Mammary epithelial cell (primary cell): ENCODE data around the gene OVOL3.
"Not testable (repeated sequence)": the region's sequence is repeated elsewhere in the genome, so short reads cannot be mapped to it uniquely, and the experiment has no call there.

Source experiments
- EZH2 ChIP-seq: IDR thresholded peaks from 2 replicates; pipeline ENCODE4 v1.6.1; 2012; ENCODE audit warnings: low read length, inconsistent platforms, borderline replicate concordance
- TF ChIP-seq, protein P1 (sequence below), 2 donors: IDR thresholded peaks in 1 of 2; conservative IDR thresholded peaks in 1 of 2; 2 replicates each; pipeline ENCODE4 v1.5.1; 2011 to 2012; ENCODE audit warnings: inconsistent platforms in 2 of 2, low read length in 2 of 2, mild to moderate bottlenecking in 2 of 2, control low read depth in 1 of 2, low read depth in 1 of 2; ENCODE audit not compliant: insufficient read depth in 1 of 2; ENCODE audit errors: extremely low read depth in 1 of 2

DNA sequence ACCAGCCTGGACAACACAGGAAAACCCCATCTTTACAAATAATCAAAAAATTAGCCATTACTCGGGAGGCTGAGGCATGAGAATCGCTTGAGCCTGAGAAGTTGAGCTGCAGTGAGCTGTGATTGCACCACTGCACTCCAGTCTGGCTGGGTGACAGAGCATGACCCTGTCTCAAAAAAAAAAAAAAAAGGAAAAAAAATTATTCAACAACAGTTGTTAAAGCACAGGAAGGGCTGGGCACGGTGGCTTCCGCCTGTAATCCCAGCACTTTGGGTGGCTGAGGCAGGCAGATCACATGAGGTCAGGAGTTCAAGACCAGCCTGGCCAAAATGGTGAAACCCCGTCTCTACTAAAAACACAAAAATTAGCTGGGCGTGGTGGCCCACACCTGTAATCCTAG lies 20.3 kb downstream of the OVOL3 start:
- TF ChIP-seq, protein P1, sequence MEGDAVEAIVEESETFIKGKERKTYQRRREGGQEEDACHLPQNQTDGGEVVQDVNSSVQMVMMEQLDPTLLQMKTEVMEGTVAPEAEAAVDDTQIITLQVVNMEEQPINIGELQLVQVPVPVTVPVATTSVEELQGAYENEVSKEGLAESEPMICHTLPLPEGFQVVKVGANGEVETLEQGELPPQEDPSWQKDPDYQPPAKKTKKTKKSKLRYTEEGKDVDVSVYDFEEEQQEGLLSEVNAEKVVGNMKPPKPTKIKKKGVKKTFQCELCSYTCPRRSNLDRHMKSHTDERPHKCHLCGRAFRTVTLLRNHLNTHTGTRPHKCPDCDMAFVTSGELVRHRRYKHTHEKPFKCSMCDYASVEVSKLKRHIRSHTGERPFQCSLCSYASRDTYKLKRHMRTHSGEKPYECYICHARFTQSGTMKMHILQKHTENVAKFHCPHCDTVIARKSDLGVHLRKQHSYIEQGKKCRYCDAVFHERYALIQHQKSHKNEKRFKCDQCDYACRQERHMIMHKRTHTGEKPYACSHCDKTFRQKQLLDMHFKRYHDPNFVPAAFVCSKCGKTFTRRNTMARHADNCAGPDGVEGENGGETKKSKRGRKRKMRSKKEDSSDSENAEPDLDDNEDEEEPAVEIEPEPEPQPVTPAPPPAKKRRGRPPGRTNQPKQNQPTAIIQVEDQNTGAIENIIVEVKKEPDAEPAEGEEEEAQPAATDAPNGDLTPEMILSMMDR (conservative IDR thresholded peaks at IDR 0.05 in 1 of 2, IDR thresholded peaks at IDR 0.05 in 1 of 2; ENCODE audit: extremely low read depth in 1 of 2, insufficient read depth in 1 of 2, low read depth in 1 of 2, low read length in 2 of 2) = not testable (repeated sequence)
- TF ChIP-seq EZH2 = not testable (repeated sequence)
